GM23248 (cell line): Measurements from ENCODE around the gene WDR54. TPM values are rescaled to one million over a fixed set of nuclear protein-coding genes. Genes with fewer than 3 reads are reported as not detected.
A peak's percentile ranks its signal among the peaks of the same experiment; 100 is the strongest.
"Not testable (repeated sequence)": the region's sequence is repeated elsewhere in the genome, so short reads cannot be mapped to it uniquely, and the experiment has no call there.

Experiments
- DNase-seq: peaks from one replicate; pipeline ENCODE4 v3.0.0-alpha.2; 2015
- H2AFZ ChIP-seq: fragments of 200-600 bp; sonication (generic); 2 replicates; pipeline ENCODE4 v1.6.1; 2016; ENCODE audit warnings: antibody characterized with exemption
- H3F3A ChIP-seq: fragments of 200-600 bp; sonication (generic); 2 replicates; pipeline ENCODE4 v1.6.1; 2016; ENCODE audit warnings: mild to moderate bottlenecking, antibody characterized with exemption, mixed run types; ENCODE audit not compliant: insufficient read depth
- H3K27ac ChIP-seq: fragments of 200-600 bp; sonication (generic); 2 replicates; pipeline ENCODE4 v1.5.1; 2016; ENCODE audit warnings: mild to moderate bottlenecking
- H3K27me3 ChIP-seq: fragments of 200-600 bp; sonication (generic); replicated peaks from 2 replicates; pipeline ENCODE4 v1.6.1; 2016; ENCODE audit warnings: mild to moderate bottlenecking; ENCODE audit not compliant: insufficient read depth
- H3K36me3 ChIP-seq: fragments of 200-600 bp; sonication (generic); 2 replicates; pipeline ENCODE4 v1.6.1; 2016; ENCODE audit warnings: low read depth, mild to moderate bottlenecking
- H3K4me1 ChIP-seq: fragments of 200-600 bp; sonication (generic); 2 replicates; pipeline ENCODE4 v1.6.1; 2016; ENCODE audit warnings: mild to moderate bottlenecking; ENCODE audit not compliant: insufficient read depth
- H3K4me2 ChIP-seq: fragments of 200-600 bp; sonication (generic); one replicate; pipeline ENCODE4 v1.6.1; 2016; ENCODE audit warnings: mild to moderate bottlenecking; ENCODE audit not compliant: unreplicated experiment
- H3K4me3 ChIP-seq: fragments of 200-600 bp; sonication (generic); 2 replicates; pipeline ENCODE4 v1.5.1; 2016; ENCODE audit warnings: mild to moderate bottlenecking
- H3K79me2 ChIP-seq: fragments of 200-600 bp; sonication (generic); 2 replicates; pipeline ENCODE4 v1.6.1; 2016; ENCODE audit warnings: mild to moderate bottlenecking; ENCODE audit not compliant: insufficient read depth
- H3K9ac ChIP-seq: fragments of 200-600 bp; sonication (generic); 2 replicates; pipeline ENCODE4 v1.6.1; 2016; ENCODE audit warnings: mild to moderate bottlenecking
- H3K9me2 ChIP-seq: fragments of 200-600 bp; sonication (generic); 2 replicates; pipeline ENCODE4 v1.6.1; 2016; ENCODE audit warnings: mixed run types, mild to moderate bottlenecking, moderate library complexity; ENCODE audit not compliant: insufficient read depth
- H3K9me3 ChIP-seq: fragments of 200-600 bp; sonication (generic); one replicate; pipeline ENCODE4 v1.6.1; 2017; ENCODE audit warnings: low read depth
- H4K20me1 ChIP-seq: fragments of 200-600 bp; sonication (generic); 2 replicates; pipeline ENCODE4 v1.6.0; 2016; ENCODE audit not compliant: insufficient read depth
- EZH2 ChIP-seq: fragments of 200-600 bp; sonication (generic); IDR thresholded peaks from 2 replicates; pipeline ENCODE4 v1.6.1; 2018; ENCODE audit warnings: antibody characterized with exemption, mild to moderate bottlenecking; ENCODE audit not compliant: insufficient read depth, poor library complexity, severe bottlenecking
- EZH2phosphoT487 ChIP-seq: fragments of 200-600 bp; sonication (generic); IDR thresholded peaks from 2 replicates; pipeline ENCODE4 v1.6.1; 2018; ENCODE audit warnings: antibody characterized with exemption, moderate library complexity, mild to moderate bottlenecking, low read depth; ENCODE audit not compliant: insufficient read depth
- WGBS, 2 experiments: methylation state at CpG; one replicate each; pipeline ENCODE4 v1.1.6; 2015 to 2017; ENCODE audit warnings: low lambda C conversion rate in 2 of 2, low coverage in 1 of 2; ENCODE audit errors: missing lambda C conversion rate in 2 of 2; 5-methylcytosine and 5-hydroxymethylcytosine counted together
- in situ Hi-C: fragments of 300-500 bp; cut with MboI; formaldehyde crosslinking; loops from 2 replicates; pipeline ENCODE4 v1.15.0; 2020
- polyA plus RNA-seq: library from polyadenylated mRNA; unstranded; fragments of >200 nt; fragmentation: Nextera tagmentation; extraction: Ambion mirVana; gene quantifications from 2 replicates; pipeline ENCODE4 v1.2.1, GENCODE V29; 2016
- total RNA-seq: library from RNA; depleted of rRNA; stranded (reverse); fragments of >200 nt; shearing (Covaris generic); gene quantifications from 2 replicates; pipeline ENCODE4 v1.2.3, GENCODE V29; 2014

WDR54 gene
- total and polyA plus RNA-seq, 2 experiments from 2014 or later, result 45.0 to 50.8 TPM

- H3K36me3 ChIP-seq, result no peaks in the 10 kb centered on the region
- H3K9ac ChIP-seq, result no peak overlapping the region
- no peak overlapping the region for H2AFZ ChIP-seq
- peaks cover 10% of the 10 kb centered on the region; the same call in 1 of the 2 replicates for H3F3A ChIP-seq
- no peak for DNase-seq
- no peaks in the 10 kb centered on the region for H3K9me2 ChIP-seq
- H4K20me1 ChIP-seq, result no peaks in the 10 kb centered on the region
- no peak overlapping the region for H3K27ac ChIP-seq
- in situ Hi-C loops, result no loop called here
- peaks cover 14% of the 10 kb centered on the region; the same call in 1 of the 2 replicates for H3K4me1 ChIP-seq
- TF ChIP-seq EZH2 (no peak), EZH2phosphoT487 (no peak)
- H3K4me3 ChIP-seq, result no peak overlapping the region
- no peaks in the 10 kb centered on the region for H3K79me2 ChIP-seq
- WGBS, 2 experiments, result 84 to 86% methylated on average over 4 to 6 of the region's 6 CpGs
- no peak overlapping the region for H3K4me2 ChIP-seq
- no peaks in the 10 kb centered on the region for H3K9me3 ChIP-seq
- no peaks in the 10 kb centered on the region for H3K27me3 ChIP-seq
Observed at GRCh38 chr2:74417763-74418162, 3.8 kb upstream of the WDR54 start.

GRCh38 chr2:74418312-74418711 lies 3.2 kb upstream of the WDR54 start:
- in situ Hi-C loops, result no loop called here
- Histone ChIP-seq H3K27me3 (no peaks in the 10 kb centered on the region), H3K4me2 (no peak overlapping the region), H3K9me2 (no peaks in the 10 kb centered on the region), H3K36me3 (no peaks in the 10 kb centered on the region), H3F3A (peaks cover 10% of the 10 kb centered on the region; the same call in 1 of the 2 replicates), H3K79me2 (no peaks in the 10 kb centered on the region), H3K9ac (no peak overlapping the region), H3K9me3 (no peaks in the 10 kb centered on the region), H3K27ac (no peak overlapping the region), H4K20me1 (no peaks in the 10 kb centered on the region), H3K4me3 (no peak overlapping the region), H3K4me1 (peaks cover 14% of the 10 kb centered on the region; the same call in 1 of the 2 replicates), H2AFZ (no peak overlapping the region)
- DNase-seq, result no peak
- TF ChIP-seq EZH2phosphoT487, result no peak
- no peak for TF ChIP-seq EZH2
- 85 to 86% methylated on average over 24 to 27 of the region's 27 CpGs for WGBS, 2 experiments

- 97 to 100% methylated on average over 1 of the region's 1 CpG for WGBS, 2 experiments
- in situ Hi-C loops, result no loop called here
- H4K20me1 ChIP-seq, result no peaks in the 10 kb centered on the region
Observed at GRCh38 chr2:74419345-74419744, 2.2 kb upstream of the WDR54 start.

GRCh38 chr2:74420006-74420405 lies 1.5 kb upstream of the WDR54 start:
- Histone ChIP-seq H3K9me3 (no peaks in the 10 kb centered on the region), H3K9me2 (no peaks in the 10 kb centered on the region), H3K4me3 (no peak overlapping the region), H3K27ac (no peak overlapping the region), H3K36me3 (no peaks in the 10 kb centered on the region), H2AFZ (no peak overlapping the region), H3F3A (peaks cover 17% of the 10 kb centered on the region; the same call in 1 of the 2 replicates), H3K4me1 (0 out of 2 replicates have a peak, but pooled peaks cover 6% of the 10 kb centered on the region), H3K9ac (no peak overlapping the region), H3K79me2 (no peaks in the 10 kb centered on the region), H3K27me3 (no peaks in the 10 kb centered on the region), H3K4me2 (no peak overlapping the region), H4K20me1 (no peaks in the 10 kb centered on the region)
- DNase-seq, result no peak
- in situ Hi-C loops, result no loop called here
- WGBS, 2 experiments, result 96 to 100% methylated on average over 2 of the region's 2 CpGs
- TF ChIP-seq EZH2 (no peak), EZH2phosphoT487 (no peak)

More at GRCh38 chr2:74419345-74419744, 2.2 kb upstream of the WDR54 start:
- no peak for DNase-seq
- H3F3A ChIP-seq, result peaks cover 16% of the 10 kb centered on the region; the same call in 1 of the 2 replicates
- H3K4me2 ChIP-seq, result no peak overlapping the region
- no peaks in the 10 kb centered on the region for H3K27me3 ChIP-seq
- H3K36me3 ChIP-seq, result no peaks in the 10 kb centered on the region
- H3K9me2 ChIP-seq, result no peaks in the 10 kb centered on the region
- no peak overlapping the region for H2AFZ ChIP-seq
- no peak overlapping the region for H3K4me3 ChIP-seq
- H3K27ac ChIP-seq, result no peak overlapping the region
- H3K4me1 ChIP-seq, result peaks cover 11% of the 10 kb centered on the region; the same call in 1 of the 2 replicates
- H3K9me3 ChIP-seq, result no peaks in the 10 kb centered on the region
- no peaks in the 10 kb centered on the region for H3K79me2 ChIP-seq
- TF ChIP-seq EZH2phosphoT487, result no peak
- no peak for TF ChIP-seq EZH2
- H3K9ac ChIP-seq, result no peak overlapping the region

GRCh38 chr2:74420443-74421103 lies 957 bp upstream of the WDR54 start:
- Histone ChIP-seq H3K27ac (peak overlapping the region; percentile 88), H3K4me3 (peak overlapping the region; percentile 84), H3K9ac (peak overlapping the region; percentile 86), H3F3A (peaks cover 17% of the 10 kb centered on the region; the same call in 1 of the 2 replicates), H3K4me2 (peak overlapping the region; percentile 84), H2AFZ (peak overlapping the region; percentile 98)
- H3K9me3 ChIP-seq, H3K9me2 ChIP-seq, H4K20me1 ChIP-seq, H3K36me3 ChIP-seq, in situ Hi-C loops, DNase-seq, H3K4me1 ChIP-seq, H3K79me2 ChIP-seq, H3K27me3 ChIP-seq: not testable (repeated sequence)
- WGBS, 2 experiments, result 41 to 55% methylated on average over 13 to 19 of the region's 19 CpGs
